CD4-positive, alpha-beta T cell treated with Interleukin-6 at 100 ng/mL for 8 hours (primary cell): ENCODE measurements around the gene TDRD10.

ENCODE experiments used
- DNase-seq: peaks from one replicate; pipeline ENCODE4 v3.0.0-alpha.2; 2020; ENCODE audit warnings: mixed read lengths, low spot score

TDRD10 gene

GRCh38 chr1:154578058-154578418, 76.0 kb downstream of the TDRD10 start:
- no peak for DNase-seq

DNA sequence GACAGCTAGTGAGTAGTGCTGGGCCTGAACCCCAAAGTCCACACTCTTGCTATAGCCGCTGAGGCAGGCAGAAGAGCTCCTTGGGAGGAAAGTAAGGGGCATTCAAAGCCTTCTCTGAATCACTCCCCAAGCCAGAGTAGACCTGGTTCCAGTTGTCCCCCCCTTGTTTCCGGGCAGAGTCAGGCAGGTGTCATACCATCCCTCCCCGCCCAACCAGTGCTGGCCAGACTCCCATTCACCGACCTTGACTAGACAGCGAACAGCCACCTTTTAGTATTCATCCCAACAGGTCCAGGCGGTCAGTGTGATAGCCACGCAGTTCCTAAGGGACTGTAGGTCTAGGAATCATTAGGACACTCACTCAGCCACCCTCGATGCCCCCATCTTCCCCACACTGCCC, 77.4 kb downstream of the TDRD10 start:
- no peak for DNase-seq

DNA sequence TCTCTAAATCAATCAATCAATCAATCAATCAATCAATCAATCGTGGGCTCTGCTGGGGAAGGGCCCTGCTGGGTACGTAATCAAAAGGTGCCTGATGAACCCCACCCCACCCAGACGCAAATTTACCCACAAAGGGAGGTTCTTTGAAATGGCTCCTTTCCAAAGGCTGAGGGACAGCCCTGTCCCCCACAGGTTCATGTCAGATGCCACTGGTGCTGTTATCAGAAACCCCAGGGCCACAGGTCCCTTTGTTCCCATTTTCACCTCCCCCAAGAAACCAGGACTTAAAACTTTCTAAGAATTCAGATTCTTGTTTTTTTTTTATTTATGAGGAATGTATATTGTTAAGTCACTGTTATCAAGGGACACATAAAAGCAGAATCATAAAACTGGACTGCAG, 79.7 kb downstream of the TDRD10 start:
- DNase-seq, result no peak

- no peak for DNase-seq
Observed at GRCh38 chr1:154582885-154583284, 80.9 kb downstream of the TDRD10 start.

DNA sequence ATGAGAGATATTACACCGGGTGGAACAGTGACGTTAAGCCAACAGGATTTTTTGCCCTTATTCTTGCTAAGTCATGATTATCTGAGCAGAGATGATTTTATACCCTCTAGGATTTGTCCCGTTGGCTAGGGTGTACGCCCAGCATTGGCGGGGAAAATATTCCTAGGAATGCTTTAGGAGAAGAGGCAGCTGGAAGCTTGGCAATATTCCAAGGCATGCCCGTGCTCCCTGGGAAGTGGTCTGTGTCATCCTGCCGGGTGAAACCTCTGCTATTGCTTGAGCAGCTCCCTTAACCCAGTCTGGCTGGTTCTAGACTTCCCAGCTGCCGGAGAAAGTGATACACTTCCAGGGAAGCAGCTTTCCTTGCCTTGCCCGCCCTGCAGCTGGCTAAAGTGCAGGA, 81.8 kb downstream of the TDRD10 start:
- no peak for DNase-seq

GRCh38 chr1:154584267-154584994, 82.4 kb downstream of the TDRD10 start:
- DNase-seq, result no peak

DNA sequence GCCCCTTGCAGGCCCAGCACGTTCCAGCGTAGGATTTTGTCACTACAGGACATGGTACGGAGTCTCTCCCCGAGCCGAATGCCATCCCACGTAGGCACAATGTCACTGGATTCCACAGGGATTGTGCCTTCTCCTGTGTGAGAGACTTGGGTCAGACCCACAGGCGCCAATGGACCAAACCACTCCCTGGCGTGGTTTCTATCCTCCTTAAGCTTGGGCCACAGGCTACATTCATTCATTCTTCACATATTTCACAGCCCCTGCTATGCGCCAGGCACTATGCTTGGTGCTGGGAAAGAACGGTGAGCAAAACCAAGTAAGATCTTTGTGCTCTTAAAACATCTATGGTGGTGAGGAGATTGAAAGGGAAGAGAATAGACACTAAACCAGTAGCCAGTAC, 84.2 kb downstream of the TDRD10 start:
- DNase-seq, result no peak

DNA sequence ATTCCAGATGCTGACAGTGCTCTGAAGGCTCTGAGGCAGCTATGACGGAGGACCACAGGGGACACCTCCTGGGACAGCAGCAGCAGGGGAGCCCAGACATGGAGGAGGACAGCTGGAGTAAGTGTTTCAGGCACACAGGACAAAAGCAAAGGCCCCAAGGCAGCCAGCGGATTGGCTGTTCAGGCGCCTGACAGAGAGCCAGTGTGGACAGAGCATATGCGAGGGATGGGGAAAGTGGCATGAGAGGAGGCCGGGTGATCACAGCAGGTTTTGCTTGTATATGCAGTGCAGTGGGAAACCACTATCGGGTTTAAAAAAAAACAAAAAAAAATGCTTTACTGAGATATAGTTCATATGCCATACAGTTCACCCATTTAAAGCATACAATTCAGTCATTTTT, 84.6 kb downstream of the TDRD10 start:
- no peak for DNase-seq

GRCh38 chr1:154589780-154590179, 87.8 kb downstream of the TDRD10 start:
- DNase-seq, result no peak

DNA sequence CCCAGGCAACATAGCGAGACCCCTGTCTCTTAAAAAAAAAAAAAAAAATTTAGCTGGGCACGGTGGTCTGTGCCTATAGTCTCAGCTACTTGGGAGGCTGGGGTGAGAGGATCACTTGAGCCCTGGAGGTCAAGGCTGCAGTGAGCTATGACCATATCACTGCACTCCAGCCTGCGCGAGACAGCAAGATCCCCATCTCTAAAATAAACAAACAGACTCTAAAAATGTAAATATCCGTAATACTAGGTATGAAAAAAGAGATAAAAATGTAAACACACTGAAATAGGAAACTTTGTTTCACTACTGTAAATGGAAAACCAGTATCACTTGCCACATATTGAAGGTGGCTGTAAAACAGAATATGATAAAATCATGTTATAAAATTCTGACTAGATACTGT, 88.7 kb downstream of the TDRD10 start:
- DNase-seq, result no peak

DNA sequence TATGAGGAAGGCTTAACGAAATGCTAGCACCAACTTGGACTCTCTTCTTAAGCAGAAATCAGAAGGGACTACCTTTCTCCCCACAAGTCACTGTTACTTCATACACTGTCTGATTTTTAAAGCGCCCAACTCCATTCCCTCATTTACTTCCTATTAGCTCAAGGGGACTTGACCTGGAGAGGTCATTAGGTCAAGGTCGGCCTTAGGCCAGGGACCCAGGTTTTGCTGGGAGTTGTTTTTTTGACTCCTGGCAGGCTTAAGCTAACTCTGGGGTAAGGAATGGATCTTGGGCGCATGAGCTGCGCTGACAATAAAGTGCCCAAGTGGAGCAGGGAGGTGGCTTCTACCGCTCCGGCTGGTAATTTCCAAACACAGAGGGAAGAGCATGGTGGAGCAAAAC, 89.2 kb downstream of the TDRD10 start:
- DNase-seq, result no peak

DNA sequence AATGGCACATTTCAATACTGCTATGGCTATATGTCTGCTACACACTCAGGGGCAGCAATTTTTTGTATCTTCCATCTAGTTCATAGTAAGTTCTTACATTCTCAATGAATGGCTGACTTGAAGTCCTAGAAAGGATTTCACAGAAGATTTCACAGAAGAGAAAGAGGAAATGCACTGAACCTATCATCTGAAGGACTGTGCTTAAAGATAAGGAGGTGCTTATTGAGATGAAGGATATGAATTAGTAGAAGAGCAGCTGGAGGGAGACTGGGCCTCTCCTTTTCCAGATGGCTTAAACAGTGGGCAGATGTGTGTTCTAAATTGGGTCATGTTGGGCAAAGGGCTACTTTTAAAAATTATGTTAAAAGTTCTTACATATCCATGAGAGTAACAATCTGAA, 91.4 kb downstream of the TDRD10 start:
- DNase-seq, result no peak

DNA sequence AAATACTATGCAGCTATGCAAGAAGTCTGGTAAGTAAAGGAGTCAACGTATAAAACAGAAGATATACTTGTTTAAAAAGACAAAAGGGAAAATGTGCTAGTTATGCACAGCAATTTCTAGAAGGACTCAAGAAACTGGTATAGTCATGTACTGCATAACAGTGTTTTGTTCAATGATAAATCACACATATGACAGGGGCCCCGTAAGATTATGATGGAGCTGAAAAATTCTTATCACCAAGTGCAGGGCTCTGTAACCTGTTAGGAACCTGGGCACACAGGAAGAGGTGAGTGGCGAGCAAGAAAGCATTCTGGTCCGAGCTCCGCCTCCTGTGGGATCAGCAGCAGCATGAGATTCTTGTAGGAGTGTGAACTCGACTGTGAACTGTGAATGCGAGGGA, 92.8 kb downstream of the TDRD10 start:
- DNase-seq, result no peak

DNA sequence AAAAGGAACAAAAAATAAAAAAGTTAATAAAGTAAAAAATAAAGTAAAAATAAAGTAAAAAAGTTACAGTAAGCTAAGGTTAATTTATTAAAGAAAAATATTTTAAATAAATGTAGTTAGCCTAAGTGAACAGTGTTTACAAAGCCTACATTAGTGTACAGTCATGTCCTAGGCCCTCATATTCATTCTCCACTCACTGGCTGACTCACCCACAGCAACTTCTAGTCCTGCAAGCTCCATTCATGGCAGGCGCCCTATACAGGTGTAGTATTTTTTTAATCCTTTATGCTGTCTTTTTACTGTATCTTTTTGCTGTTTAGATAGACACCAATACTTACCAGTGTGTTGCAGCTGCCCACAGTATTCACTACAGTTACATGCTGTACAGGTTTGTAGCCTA, 93.6 kb downstream of the TDRD10 start:
- no peak for DNase-seq
